GM21786 (cell line): ENCODE data around the gene ADNP.
A peak's percentile ranks its signal among the peaks of the same experiment; 100 is the strongest.
"Not testable (repeated sequence)": the region's sequence is repeated elsewhere in the genome, so short reads cannot be mapped to it uniquely, and the experiment has no call there.

ENCODE experiments used
- ATAC-seq: cut with Tn5 transposase; IDR thresholded peaks from one replicate; pipeline ENCODE4 v1.9.1; 2021; ENCODE audit not compliant: unreplicated experiment

ADNP gene

DNA sequence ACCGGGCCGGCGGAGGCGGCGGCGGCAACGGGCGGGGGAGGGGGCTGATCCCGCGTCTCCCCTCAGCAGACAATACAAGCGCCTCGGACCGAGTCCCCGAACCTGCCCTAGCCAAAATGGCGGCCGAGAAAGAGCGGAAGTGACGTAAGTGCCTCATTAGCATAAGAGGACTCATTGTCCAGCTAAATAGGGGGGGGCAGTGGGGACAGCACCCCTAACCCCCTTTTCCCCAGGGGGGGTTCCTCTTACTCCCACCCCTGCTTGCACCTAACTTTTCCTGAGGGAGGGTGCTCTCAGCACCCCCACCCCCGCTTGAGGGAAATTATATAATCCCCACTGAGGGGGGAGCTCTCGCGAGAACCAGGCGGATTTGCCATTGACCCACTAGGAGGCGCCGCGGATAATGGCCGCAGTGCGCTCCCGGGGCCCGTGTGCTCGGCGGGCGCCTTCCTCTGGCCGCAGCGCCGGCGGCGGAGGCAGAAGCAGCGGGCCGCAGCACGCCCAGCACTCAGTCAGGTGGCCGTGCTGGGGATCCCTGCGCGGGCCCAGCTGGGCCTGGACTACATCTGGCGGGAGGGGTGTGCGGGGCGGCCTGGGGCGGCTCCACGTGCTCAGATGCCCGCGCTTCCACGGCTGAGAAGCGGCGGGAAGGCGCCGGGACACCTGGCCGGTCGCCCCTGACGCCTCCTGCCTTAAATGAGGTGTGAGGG lies at the start of gene ADNP:
TSS of gene ADNP (minus strand) at position 132 of the 710 bp plus-strand sequence. CDS start 27,441 bp downstream, outside the sequence.
- ATAC-seq, result peak; percentile 59

DNA sequence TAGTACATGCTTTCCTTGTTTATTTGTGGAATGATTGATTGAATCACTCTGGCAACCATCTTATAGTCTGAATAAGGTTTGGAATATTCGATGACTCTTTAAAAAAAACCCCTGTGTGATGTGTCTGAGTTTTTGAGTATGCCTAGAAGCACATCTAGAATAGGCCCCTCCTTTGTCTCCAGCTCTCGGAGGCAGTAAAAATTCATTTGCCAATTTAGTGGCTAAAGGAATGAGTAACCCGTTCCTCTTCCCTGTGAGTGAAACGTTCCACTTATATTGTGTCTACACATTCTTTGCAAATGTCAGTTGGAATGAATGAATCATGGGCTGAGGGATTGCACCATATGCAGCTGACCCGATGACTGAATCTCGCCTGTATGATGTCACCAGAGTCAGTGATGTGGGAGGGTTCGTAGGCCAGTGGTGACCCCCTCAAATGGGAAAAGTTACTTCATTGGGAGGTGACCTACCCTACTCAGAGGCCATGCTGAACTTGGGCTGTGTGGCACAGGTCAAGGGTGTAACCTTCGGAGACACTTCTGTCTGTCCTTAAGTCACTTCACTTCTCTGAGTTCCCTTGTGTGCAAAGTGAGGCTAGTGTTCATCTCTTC lies 48.9 kb upstream of the ADNP start:
- ATAC-seq, result no peak

DNA sequence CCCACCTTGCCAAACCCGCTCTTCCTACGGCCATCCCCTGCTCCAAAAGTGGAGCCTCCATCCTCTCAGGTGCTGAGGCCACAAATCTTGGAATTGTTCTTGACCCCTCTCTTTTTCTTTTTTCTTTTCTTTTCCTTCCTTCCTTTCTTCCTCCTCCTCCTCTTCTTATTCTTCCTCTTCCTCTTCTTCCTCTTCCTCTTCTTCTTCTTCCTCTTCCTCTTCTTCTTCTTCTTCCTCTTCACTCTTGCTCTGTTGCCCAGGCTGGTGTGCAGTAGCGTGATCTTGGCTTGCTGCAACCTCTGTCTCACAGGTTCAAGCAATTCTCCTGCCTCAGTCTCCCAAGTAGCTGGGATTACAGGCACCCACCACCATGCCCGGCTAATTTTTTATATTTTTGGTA lies 47.3 kb upstream of the ADNP start:
- not testable (repeated sequence) for ATAC-seq

DNA sequence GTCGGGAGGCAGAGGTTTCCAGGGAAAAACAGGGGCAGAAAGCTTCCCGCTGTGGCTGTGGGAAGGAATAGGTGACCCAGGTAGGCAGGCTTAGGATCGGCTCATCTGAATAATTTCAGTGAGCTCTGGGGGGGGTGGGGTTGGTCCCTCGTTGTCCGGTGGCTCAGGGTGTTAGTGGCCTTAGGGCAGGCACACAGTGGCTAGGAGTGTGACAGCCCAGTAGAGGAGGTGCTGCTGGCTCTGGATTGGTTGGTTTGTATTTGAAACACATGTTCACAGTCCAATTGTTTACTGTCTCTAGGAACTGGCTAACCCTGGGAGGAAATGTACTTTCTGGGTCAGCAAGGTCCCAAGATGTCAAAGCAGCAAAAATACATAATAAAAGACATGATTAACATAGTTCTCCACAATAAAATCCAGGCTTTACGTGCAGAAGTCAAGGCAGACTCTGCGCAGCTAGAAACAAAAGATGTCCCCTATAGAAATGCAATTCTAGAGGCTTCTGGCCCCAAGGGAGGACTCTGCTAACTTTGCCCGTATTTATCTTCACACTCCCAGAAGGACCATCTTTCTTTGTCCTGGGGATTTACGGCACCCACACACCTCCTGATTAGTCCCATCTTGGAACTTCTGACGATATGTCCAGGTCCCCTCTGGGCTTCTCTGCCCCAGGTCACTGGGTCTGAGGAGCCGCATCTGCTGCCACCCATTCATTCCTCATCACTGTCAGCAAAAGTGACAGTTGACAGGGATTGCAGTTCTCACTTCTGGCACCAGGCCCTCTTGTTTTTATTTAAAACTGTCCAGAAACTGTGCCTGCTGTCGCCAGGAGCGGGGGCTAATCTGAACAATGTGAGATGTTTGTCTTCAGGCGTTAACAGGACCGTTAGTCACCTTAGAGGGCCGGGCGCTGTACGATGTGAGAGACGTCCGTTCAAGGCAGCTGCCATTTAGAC lies 46.1 kb upstream of the ADNP start:
- no peak for ATAC-seq

DNA sequence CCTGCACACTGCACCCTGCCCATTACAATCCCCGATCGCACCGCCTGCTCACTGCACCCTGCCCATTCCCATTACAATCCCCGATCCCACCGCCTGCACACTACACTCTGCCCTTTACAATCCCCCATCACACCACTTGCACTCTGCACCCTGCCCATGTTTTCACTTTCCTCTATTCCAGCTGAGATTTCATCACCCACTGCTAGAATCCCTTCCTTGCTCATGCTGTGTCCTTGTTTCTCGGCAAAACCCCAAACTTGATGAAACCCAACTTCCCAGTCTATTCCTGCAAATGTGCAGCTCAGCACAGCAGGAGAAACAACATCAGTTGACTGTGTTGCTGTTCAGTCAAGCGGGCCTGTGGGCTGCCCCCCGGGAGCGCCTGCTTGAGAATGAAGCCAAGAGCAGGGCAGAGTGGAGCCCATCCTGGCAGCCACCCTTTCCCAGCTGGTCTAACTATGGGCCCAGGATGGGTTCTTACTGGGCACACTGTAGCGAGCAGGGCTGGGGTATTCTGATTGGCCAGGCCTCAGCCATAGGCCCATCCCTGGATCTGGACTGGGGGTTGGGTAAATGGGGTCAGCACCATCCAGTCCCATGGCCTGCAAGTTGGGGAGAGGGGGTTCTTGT lies 44.6 kb upstream of the ADNP start:
- ATAC-seq, result no peak

DNA sequence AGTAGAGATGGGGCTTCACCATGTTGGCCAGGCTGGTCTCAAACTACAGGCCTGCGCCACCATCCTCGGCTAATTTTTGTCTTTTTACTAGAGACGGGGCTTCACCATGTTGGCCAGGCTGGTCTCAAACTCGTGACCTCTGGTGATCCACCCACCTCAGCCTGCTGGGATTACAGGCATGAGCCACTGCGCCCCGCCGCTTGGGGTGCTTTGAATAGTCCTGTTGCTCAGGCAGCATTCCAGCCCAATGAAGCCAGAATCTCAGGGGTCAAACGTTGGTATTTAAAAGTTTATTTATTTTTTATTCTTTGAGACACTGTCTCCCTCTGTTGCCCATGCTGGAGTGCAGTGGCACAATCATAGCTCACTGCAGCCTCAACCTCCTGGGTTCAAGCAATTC lies 38.7 kb upstream of the ADNP start:
- no peak for ATAC-seq

DNA sequence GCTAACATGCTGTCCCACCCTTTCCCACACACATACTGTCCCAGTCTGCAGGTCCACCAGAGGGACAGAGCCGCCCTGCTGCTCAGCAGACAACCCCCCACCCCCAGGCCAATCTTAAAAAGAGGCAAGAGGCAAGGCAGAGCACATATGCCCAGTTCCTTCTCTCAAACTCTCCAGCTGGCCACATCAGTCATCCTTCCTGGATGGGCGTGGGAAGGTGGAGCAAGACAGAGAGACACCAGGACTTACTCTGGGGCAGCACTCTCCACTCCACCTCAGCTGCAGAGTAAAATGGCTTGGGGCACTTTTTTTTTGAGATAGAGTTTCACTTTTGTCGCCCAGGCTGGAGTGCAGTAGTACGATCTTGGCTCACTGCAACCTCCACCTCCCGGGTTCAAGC lies 38.2 kb upstream of the ADNP start:
- ATAC-seq, result no peak

DNA sequence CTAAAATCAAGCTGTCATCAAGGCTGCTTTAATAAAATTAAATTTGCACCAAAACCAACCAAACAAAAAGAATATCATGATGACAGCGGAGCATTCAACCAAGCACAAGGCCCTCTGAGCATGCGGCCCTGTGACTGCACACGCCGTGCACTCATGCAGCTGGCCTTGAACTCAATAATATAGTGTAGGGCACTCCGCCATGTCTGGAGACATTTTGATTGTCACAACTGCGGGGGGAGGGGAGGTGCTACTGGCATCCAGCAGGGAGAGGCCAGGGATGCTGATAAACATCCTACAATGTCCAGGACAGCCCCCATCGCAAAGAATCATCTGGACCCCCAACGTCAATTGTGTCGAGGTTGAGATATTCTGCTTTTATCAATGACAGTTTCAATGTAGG lies 37.1 kb upstream of the ADNP start:
- no peak for ATAC-seq

DNA sequence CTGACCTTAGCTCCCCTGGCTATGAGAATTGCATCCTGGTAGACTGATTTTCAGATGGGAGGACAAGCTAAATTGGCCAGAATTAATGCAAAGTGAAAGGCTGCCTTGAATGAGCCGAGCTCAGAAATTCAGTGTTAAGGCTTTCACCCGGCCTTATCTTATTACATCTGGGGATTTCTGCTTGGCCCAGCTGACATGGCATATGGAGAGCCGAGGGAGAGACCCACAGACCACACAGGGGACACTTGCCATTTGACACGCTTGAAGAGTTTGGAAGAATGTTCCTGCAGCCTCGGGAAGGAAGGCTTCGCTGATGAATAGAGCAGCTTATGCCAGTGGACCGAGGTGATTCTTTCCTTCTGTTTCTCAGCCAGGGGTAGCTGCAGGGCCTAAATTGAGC lies 36.3 kb upstream of the ADNP start:
- ATAC-seq, result no peak

DNA sequence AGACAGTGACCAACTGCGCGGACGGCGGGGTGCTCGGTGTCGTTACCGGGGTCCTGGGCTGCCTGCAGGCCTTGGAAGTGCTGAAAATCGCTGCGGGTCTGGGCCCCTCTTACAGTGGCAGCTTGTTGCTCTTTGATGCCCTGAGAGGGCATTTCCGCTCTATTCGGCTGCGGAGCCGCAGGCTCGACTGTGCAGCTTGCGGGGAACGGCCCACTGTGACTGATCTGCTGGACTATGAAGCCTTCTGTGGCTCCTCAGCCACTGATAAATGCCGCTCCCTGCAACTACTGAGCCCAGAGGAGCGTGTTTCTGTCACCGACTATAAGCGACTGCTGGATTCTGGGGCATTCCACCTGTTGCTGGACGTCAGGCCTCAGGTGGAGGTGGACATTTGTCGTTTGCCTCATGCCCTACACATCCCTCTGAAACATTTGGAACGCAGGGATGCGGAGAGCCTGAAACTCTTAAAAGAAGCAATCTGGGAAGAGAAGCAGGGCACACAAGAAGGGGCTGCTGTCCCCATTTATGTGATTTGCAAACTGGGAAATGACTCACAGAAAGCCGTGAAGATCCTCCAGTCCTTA lies 28.4 kb upstream of the ADNP start:
- no peak for ATAC-seq

DNA sequence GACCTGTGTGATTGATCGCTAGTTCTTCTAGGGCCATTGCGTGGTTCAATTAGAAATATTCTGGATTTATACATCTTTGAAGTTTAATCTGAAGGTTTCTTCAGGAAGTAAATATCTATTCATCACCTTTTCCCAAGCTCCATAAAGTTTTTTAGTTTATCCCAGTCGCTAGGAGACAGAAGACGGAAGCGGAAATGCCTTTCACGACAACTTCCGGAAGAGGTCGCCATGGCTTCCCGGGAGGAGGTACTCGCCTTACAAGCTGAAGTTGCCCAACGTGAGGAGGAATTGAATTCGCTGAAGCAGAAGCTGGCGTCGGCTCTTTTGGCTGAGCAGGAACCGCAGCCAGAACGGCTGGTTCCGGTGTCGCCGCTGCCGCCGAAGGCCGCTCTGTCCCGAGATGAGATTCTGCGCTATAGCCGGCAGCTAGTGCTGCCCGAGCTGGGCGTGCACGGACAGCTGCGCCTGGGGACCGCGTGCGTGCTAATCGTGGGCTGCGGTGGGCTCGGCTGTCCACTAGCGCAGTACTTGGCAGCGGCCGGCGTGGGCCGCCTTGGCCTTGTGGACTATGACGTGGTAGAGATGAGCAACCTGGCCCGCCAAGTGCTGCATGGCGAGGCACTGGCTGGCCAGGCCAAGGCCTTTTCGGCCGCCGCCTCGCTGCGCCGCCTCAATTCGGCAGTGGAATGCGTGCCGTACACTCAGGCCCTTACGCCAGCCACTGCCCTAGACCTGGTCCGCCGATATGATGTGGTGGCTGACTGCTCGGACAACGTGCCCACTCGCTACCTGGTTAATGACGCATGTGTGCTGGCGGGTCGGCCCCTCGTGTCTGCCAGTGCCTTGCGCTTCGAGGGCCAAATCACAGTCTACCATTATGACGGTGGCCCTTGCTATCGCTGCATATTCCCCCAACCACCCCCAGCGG lies 27.6 kb upstream of the ADNP start, which contains the start of gene MOCS3:
TSS of gene MOCS3 (plus strand) at position 204 of the 928 bp plus-strand sequence. CDS start at position 229, 25 bp downstream.
- ATAC-seq, result peak; percentile 84

DNA sequence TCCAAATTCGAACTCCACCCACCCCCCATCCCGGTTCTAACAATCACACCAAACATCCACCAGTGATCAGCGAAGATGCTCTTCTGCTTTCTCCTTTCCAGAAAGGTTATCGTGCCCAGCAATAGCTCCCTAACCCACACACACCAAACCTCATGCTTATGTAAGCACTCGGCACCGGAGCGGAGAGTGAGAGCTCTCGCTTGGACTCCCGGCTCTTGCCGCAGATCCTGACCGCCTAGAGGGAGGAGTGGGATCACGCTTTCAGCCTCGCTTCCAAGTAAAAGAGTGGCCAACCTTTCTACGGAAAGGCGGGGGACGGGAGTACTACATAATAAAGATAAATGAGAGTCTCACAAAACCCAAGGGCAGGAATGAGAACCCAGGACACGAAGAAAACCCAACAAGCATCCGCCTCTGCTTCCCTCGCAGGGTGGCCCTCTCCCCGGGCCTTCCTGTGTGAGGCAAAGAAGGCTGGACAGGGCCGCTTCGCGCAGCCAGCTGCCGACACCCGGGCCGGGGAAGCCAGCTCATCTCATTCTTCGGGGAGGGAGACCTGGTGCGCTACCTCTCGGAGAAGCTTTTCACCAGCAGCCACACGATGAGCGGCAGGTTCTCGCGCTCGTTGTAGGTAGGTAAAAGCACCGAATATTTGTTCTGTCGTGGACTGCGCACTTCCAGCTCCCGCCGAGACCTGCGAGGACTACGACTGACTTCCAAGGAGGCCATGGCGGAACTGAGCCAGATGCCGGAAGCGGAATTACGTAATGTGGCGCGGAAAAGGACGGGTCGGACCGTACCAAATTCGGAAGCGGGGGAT lies 26.8 kb upstream of the ADNP start, which contains the start of gene DPM1:
TSS of gene DPM1 (minus strand) at position 735 of the 817 bp plus-strand sequence. CDS start at position 726, 9 bp downstream.
- ATAC-seq, result peak; percentile 80

DNA sequence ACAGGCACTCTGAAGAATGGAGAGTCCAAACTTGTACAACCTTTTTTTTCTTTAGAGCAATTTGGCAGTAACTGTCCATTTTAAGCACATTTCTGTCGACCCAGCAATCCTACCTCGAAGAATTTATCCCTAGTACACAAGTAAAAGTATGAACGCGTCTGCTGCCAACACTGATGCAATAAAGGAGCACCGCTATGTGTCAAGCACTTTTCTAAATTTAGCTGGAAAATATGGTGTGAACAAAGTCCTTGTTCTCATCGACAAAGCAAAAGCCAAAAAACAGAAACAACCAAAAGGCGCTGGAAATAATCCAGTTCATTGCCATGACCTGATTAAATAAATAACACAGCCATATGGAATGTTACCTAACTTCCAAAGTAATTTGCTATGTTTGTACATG lies 26.0 kb upstream of the ADNP start:
- ATAC-seq, result no peak

DNA sequence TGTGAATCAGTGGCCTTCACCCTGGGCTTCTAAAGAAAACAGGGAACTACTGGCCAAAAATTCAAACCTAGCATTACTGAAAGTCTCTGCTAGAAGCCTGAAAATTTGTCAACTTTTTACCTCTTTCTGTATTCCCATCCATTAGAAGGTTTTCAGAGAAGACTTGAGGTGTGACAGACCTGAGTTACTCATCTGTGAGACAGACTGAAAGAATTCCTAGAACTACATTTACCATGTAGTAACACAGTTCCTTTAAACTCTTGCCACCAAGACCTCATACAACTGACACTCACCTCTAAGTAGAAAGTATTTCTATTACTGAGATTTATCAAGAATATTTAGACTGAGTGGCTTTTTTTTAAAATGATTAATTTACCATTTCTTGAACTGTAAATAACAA lies 22.6 kb upstream of the ADNP start:
- ATAC-seq, result no peak

DNA sequence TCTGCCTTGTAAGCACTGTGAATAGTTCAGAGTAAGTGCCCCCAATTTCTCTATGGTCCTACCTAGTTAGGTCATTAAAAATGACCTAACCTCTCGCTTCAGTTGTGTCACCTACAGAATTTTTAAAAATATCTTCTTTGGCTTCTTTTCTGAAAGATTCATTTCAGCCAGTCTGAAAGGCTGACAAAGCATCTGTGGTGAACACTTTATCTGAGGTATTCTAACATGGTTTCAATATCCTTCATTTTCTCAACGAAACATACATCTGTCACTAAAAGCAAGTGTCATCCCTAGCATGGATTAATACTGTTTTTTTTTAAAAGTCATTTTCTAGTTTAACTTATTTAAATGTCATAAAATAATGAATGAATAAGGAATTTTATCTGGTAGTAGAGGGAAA lies 22.0 kb upstream of the ADNP start:
- no peak for ATAC-seq

DNA sequence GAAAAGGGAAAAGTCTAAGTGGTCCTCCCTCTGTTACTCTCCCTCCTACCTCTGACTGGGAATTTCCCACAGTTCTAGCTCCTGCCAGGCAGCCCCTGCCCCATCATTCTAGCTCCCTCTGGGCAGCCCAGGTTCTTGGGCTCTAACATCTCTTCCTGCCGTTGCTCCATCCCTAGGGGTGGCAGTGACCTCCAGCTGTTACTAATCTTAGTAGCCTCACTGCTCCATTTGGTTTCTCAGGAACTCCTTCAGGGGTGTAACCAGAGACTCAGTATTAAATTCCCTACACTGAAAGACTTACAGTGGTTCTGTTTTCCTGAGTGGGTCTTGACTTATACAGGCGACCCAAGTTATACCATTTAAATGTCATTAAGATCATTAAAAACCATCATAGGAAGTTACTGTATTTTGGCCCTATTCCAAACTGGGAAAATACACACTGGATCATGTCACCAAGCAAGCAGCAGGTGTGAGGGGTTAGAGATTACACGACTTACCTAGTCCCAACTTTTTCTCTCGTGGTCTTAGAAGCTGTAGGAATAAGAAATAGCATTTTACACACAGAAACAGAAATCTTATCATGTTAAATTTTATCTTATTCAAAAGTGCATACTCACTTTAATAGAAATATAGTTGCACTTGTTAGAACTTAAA lies 17.0 kb upstream of the ADNP start:
- no peak for ATAC-seq

DNA sequence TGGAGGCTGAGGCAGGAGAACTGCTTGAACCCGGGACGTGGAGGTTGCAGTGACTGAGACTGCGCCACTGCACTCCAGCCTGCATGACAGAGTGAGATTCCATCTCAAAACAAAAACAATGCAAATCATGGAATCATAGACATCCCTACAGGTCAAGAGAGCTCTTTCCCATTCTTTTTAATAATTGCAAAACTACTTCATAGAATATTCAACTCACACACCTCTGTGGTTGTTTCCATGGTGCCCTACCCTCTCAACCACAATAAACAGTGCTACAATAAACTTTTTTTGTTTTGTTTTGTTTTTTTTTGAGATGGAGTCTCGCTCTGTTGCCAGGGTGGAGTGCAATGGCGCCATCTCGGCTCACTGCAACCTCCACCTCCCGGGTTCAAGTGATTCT lies 11.8 kb upstream of the ADNP start:
- ATAC-seq, result no peak

DNA sequence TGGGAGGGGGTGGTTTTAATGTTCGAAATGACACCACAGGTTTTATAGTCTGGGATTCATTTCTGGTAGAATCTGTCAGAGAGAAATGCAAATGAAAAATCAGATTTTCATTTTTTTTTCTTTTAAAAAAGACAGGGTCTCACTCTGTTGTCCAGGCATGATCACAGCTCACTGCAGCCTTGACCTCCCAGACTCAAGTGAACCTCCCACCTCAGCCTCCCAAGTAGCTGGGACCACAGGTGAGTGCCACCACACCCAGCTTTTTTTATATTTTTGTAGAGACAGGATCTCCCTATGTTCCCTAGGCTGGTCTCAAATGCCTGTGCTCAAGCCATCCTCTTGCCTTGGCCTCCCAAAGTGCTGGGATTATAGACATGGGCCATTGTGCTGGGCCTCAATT lies 2.4 kb upstream of the ADNP start:
- no peak for ATAC-seq
